ENCODE results near the gene TRMT10C. TPM values are rescaled to one million over a fixed set of nuclear protein-coding genes. Genes with fewer than 3 reads are reported as not detected.

TRMT10C gene
- total and polyA plus RNA-seq, 9 of the 15 experiments (the other 6 are each of a cell fraction or from before 2014, with no cell fraction given): 48.6 to 106 (median 63.9) TPM

- TF ChIP-seq JUN (IDR thresholded peaks at IDR 0.05; ENCODE audit: borderline replicate concordance, low read depth, low read length): 0 out of 2 replicates have a peak, but pooled peaks have one; percentile 16
- TF ChIP-seq JUN (CRISPR knock-in tag; IDR thresholded peaks at IDR 0.05; ENCODE audit: borderline replicate concordance): no peak
- TF ChIP-seq HEY1 (CRISPR knock-in tag; IDR thresholded peaks at IDR 0.05; ENCODE audit: borderline replicate concordance): no peak
- TF ChIP-seq, protein P1, sequence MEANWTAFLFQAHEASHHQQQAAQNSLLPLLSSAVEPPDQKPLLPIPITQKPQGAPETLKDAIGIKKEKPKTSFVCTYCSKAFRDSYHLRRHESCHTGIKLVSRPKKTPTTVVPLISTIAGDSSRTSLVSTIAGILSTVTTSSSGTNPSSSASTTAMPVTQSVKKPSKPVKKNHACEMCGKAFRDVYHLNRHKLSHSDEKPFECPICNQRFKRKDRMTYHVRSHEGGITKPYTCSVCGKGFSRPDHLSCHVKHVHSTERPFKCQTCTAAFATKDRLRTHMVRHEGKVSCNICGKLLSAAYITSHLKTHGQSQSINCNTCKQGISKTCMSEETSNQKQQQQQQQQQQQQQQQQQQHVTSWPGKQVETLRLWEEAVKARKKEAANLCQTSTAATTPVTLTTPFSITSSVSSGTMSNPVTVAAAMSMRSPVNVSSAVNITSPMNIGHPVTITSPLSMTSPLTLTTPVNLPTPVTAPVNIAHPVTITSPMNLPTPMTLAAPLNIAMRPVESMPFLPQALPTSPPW (CRISPR knock-in tag; IDR thresholded peaks at IDR 0.05): 0 out of 2 replicates have a peak, but pooled peaks have one; percentile 10
- no peak for TF ChIP-seq HNRNPK (IDR thresholded peaks at IDR 0.05; ENCODE audit: low read depth, low read length, poor library complexity, severe bottlenecking)
- no peak for TF ChIP-seq KAT8 (IDR thresholded peaks at IDR 0.05; ENCODE audit: low read depth)
- no peak for TF ChIP-seq KLF6 (CRISPR knock-in tag; IDR thresholded peaks at IDR 0.05; ENCODE audit: borderline replicate concordance)
- TF ChIP-seq TCF3 (CRISPR knock-in tag; IDR thresholded peaks at IDR 0.05): peak; percentile 46
- TF ChIP-seq, protein P2, sequence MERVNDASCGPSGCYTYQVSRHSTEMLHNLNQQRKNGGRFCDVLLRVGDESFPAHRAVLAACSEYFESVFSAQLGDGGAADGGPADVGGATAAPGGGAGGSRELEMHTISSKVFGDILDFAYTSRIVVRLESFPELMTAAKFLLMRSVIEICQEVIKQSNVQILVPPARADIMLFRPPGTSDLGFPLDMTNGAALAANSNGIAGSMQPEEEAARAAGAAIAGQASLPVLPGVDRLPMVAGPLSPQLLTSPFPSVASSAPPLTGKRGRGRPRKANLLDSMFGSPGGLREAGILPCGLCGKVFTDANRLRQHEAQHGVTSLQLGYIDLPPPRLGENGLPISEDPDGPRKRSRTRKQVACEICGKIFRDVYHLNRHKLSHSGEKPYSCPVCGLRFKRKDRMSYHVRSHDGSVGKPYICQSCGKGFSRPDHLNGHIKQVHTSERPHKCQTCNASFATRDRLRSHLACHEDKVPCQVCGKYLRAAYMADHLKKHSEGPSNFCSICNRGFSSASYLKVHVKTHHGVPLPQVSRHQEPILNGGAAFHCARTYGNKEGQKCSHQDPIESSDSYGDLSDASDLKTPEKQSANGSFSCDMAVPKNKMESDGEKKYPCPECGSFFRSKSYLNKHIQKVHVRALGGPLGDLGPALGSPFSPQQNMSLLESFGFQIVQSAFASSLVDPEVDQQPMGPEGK (CRISPR knock-in tag; IDR thresholded peaks at IDR 0.05; ENCODE audit: borderline replicate concordance): no peak
- TF ChIP-seq JUND (IDR thresholded peaks at IDR 0.05; ENCODE audit: borderline replicate concordance, low read depth, low read length): peak; percentile 64
- TF ChIP-seq JUND (tag; IDR thresholded peaks at IDR 0.05; ENCODE audit: borderline replicate concordance, low read depth, low read length): peak; percentile 48; the same call in 1 of the 3 replicates
- TF ChIP-seq ZNF77 (CRISPR knock-in tag; IDR thresholded peaks at IDR 0.05): no peak
- TF ChIP-seq, protein P3, sequence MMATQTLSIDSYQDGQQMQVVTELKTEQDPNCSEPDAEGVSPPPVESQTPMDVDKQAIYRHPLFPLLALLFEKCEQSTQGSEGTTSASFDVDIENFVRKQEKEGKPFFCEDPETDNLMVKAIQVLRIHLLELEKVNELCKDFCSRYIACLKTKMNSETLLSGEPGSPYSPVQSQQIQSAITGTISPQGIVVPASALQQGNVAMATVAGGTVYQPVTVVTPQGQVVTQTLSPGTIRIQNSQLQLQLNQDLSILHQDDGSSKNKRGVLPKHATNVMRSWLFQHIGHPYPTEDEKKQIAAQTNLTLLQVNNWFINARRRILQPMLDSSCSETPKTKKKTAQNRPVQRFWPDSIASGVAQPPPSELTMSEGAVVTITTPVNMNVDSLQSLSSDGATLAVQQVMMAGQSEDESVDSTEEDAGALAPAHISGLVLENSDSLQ (IDR thresholded peaks at IDR 0.05): 0 out of 2 replicates have a peak, but pooled peaks have one; percentile 12
- no peak for TF ChIP-seq ZSCAN32 (CRISPR knock-in tag; IDR thresholded peaks at IDR 0.05)
- no peak for TF ChIP-seq XRCC3 (IDR thresholded peaks at IDR 0.05)
- TF ChIP-seq CEBPB (tag; IDR thresholded peaks at IDR 0.05): no peak
- peak; percentile 74 for TF ChIP-seq MEIS2 (IDR thresholded peaks at IDR 0.05; ENCODE audit: partially characterized antibody)
These were observed 30.1 kb upstream of the TRMT10C start (continued) for GRCh38 chr3:101531473-101532086.
